WTC11 (cell line): ENCODE measurements around the gene FAM151A. TPM values are rescaled to one million over a fixed set of nuclear protein-coding genes. Genes with fewer than 3 reads are reported as not detected.

ENCODE experiments used
- ATAC-seq: fragments of 200-7000 bp; cut with Tn5 transposase; 2 replicates; pipeline ENCODE4 v1.10.0; 2021; ENCODE audit warnings: mild to moderate bottlenecking, moderate library complexity
- CTCF ChIA-PET: fragments of 300-600 bp; sonication (Branson Sonifier 250); formaldehyde crosslinking; loops from one replicate; lab custom pipeline; 2021; ENCODE audit warnings: antibody characterized with exemption; lab: Charles Lee
- POLR2A ChIA-PET: fragments of 350-600 bp; sonication (Branson Sonifier 250); formaldehyde crosslinking; loops from one replicate; lab custom pipeline; 2021; ENCODE audit warnings: antibody characterized with exemption; lab: Charles Lee
- DNase-seq: peaks from one replicate; pipeline ENCODE4 v3.0.0; 2021; ENCODE audit warnings: low spot score
- H3K27ac Mint-ChIP-seq: 2 replicates; pipeline ENCODE4 v1.8.0; 2021; ENCODE audit warnings: mixed read lengths
- H3K27me3 Mint-ChIP-seq: 2 replicates; pipeline ENCODE4 v1.8.0; 2021; ENCODE audit warnings: low read depth, mild to moderate bottlenecking, moderate library complexity, mixed read lengths
- H3K36me3 Mint-ChIP-seq: 2 replicates; pipeline ENCODE4 v1.8.0; 2021; ENCODE audit warnings: mixed read lengths
- H3K4me1 Mint-ChIP-seq: 2 replicates; pipeline ENCODE4 v1.8.0; 2022; ENCODE audit warnings: mixed read lengths
- H3K4me3 Mint-ChIP-seq: 2 replicates; pipeline ENCODE4 v1.8.0; 2021; ENCODE audit warnings: mild to moderate bottlenecking, moderate library complexity, mixed read lengths
- H3K9me3 Mint-ChIP-seq: 2 replicates; pipeline ENCODE4 v1.8.0; 2021; ENCODE audit warnings: mixed read lengths
- ATF2 ChIP-seq: sonication (generic); formaldehyde crosslinking; IDR thresholded peaks from 2 replicates; pipeline ENCODE4 v1.8.1; 2022; ENCODE audit warnings: low read depth, missing genetic modification reagents, borderline replicate concordance
- CDX4 ChIP-seq: fragments of 250-450 bp; sonication (Bioruptor Pico); IDR thresholded peaks from 2 replicates; pipeline ENCODE4 v1.9.0; 2021; ENCODE audit warnings: moderate library complexity, mild to moderate bottlenecking, inconsistent platforms, borderline replicate concordance
- CREM ChIP-seq: sonication (generic); formaldehyde crosslinking; IDR thresholded peaks from 2 replicates; pipeline ENCODE4 v1.8.1; 2022; ENCODE audit warnings: mild to moderate bottlenecking, missing genetic modification reagents, moderate library complexity
- FOXK1 ChIP-seq: sonication (generic); formaldehyde crosslinking; IDR thresholded peaks from 2 replicates; pipeline ENCODE4 v1.8.0; 2022; ENCODE audit warnings: mild to moderate bottlenecking, moderate library complexity, missing genetic modification reagents
- FOXP1 ChIP-seq: sonication (generic); formaldehyde crosslinking; IDR thresholded peaks from 2 replicates; pipeline ENCODE4 v1.8.0; 2022; ENCODE audit warnings: missing genetic modification reagents, mild to moderate bottlenecking, moderate library complexity, borderline replicate concordance
- GRHL2 ChIP-seq: fragments of 250-450 bp; sonication (Bioruptor Pico); IDR thresholded peaks from 2 replicates; pipeline ENCODE4 v1.8.0; 2022; ENCODE audit warnings: mild to moderate bottlenecking, moderate library complexity; ENCODE audit not compliant: insufficient replicate concordance, severe bottlenecking
- JUN ChIP-seq: sonication (generic); formaldehyde crosslinking; IDR thresholded peaks from 2 replicates; pipeline ENCODE4 v1.8.0; 2023; ENCODE audit warnings: mild to moderate bottlenecking, missing genetic modification reagents
- KAT7 ChIP-seq: sonication (generic); formaldehyde crosslinking; IDR thresholded peaks from 2 replicates; pipeline ENCODE4 v1.8.1; 2023; ENCODE audit warnings: missing genetic modification reagents, mild to moderate bottlenecking, borderline replicate concordance
- MAX ChIP-seq: sonication (generic); formaldehyde crosslinking; IDR thresholded peaks from 2 replicates; pipeline ENCODE4 v1.8.0; 2022; ENCODE audit warnings: mild to moderate bottlenecking, missing genetic modification reagents
- MYBL2 ChIP-seq: sonication (generic); formaldehyde crosslinking; IDR thresholded peaks from 2 replicates; pipeline ENCODE4 v1.8.1; 2023; ENCODE audit warnings: mild to moderate bottlenecking, moderate library complexity, missing genetic modification reagents
- NFYB ChIP-seq: sonication (generic); formaldehyde crosslinking; conservative IDR thresholded peaks from 2 replicates; pipeline ENCODE4 v1.8.0; 2022; ENCODE audit warnings: low read depth, missing genetic modification reagents
- PRRX2 ChIP-seq: fragments of 250-450 bp; sonication (Bioruptor Pico); IDR thresholded peaks from 2 replicates; pipeline ENCODE4 v1.8.0; 2021; ENCODE audit warnings: mild to moderate bottlenecking
- RELA ChIP-seq: sonication (generic); formaldehyde crosslinking; IDR thresholded peaks from 2 replicates; pipeline ENCODE4 v1.8.1; 2022; ENCODE audit warnings: missing genetic modification reagents, mild to moderate bottlenecking, borderline replicate concordance
- SP1 ChIP-seq: sonication (generic); formaldehyde crosslinking; conservative IDR thresholded peaks from 2 replicates; pipeline ENCODE4 v1.8.1; 2022; ENCODE audit warnings: missing genetic modification reagents
- ZBTB21 ChIP-seq: sonication (generic); formaldehyde crosslinking; IDR thresholded peaks from 2 replicates; pipeline ENCODE4 v1.8.1; 2023; ENCODE audit warnings: mild to moderate bottlenecking, missing genetic modification reagents, borderline replicate concordance
- ZNF121 ChIP-seq: sonication (generic); formaldehyde crosslinking; IDR thresholded peaks from 2 replicates; pipeline ENCODE4 v1.8.0; 2023; ENCODE audit warnings: missing genetic modification reagents
- ZNF396 ChIP-seq: fragments of 250-450 bp; sonication (Bioruptor Pico); IDR thresholded peaks from 2 replicates; pipeline ENCODE4 v1.8.0; 2021; ENCODE audit warnings: mild to moderate bottlenecking, moderate library complexity, borderline replicate concordance
- total RNA-seq: library from RNA; stranded (reverse); gene quantifications from 3 replicates; pipeline ENCODE4 v1.2.3, GENCODE V29; 2021
- TF ChIP-seq, protein P1 (sequence below): sonication (generic); formaldehyde crosslinking; IDR thresholded peaks from 2 replicates; pipeline ENCODE4 v1.8.1; 2023; ENCODE audit warnings: mild to moderate bottlenecking, missing genetic modification reagents, moderate library complexity
- TF ChIP-seq, protein P2 (sequence below): sonication (generic); formaldehyde crosslinking; IDR thresholded peaks from 2 replicates; pipeline ENCODE4 v1.8.1; 2023; ENCODE audit warnings: mild to moderate bottlenecking, missing genetic modification reagents, moderate library complexity
- TF ChIP-seq, protein P3 (sequence below): fragments of 250-450 bp; sonication (Bioruptor Pico); IDR thresholded peaks from 2 replicates; pipeline ENCODE4 v1.8.0; 2021; ENCODE audit warnings: mild to moderate bottlenecking
- TF ChIP-seq, protein P4 (sequence below): fragments of 250-450 bp; sonication (Bioruptor Pico); conservative IDR thresholded peaks from 2 replicates; pipeline ENCODE4 v1.9.0; 2021; ENCODE audit warnings: mild to moderate bottlenecking
- TF ChIP-seq, protein P5 (sequence below): fragments of 250-450 bp; sonication (Bioruptor Pico); IDR thresholded peaks from 2 replicates; pipeline ENCODE4 v2.1.2; 2022; ENCODE audit warnings: mild to moderate bottlenecking, moderate library complexity
- TF ChIP-seq, protein P6 (sequence below): sonication (generic); formaldehyde crosslinking; IDR thresholded peaks from 2 replicates; pipeline ENCODE4 v1.8.1; 2022; ENCODE audit warnings: missing genetic modification reagents, borderline replicate concordance

FAM151A gene
- total RNA-seq, 1 experiment from 2014 or later = 0.11 TPM

- H3K4me1 Mint-ChIP-seq = peaks cover 3% of the 10 kb centered on the region
- no peak for DNase-seq
- CTCF ChIA-PET = interaction anchor here (0.9 kb wide), 1 partner anchor 151 kb away, joined by 3 read pairs; no protein-coding TSS in a partner anchor
- H3K4me3 Mint-ChIP-seq = no peak overlapping the region
- H3K9me3 Mint-ChIP-seq = no peaks in the 10 kb centered on the region
- POLR2A ChIA-PET = no interaction called here
- H3K27ac Mint-ChIP-seq = no peak overlapping the region
- peaks cover 3% of the 10 kb centered on the region for H3K27me3 Mint-ChIP-seq
- TF ChIP-seq PRRX2 (no peak), CREM (CRISPR knock-in tag) (no peak), FOXP1 (no peak), ZNF396 (CRISPR knock-in tag) (no peak), ZNF121 (no peak)
- TF ChIP-seq, all 79 proteins: peak for 0
- ATAC-seq = no peak
- H3K36me3 Mint-ChIP-seq = no peaks in the 10 kb centered on the region
These were observed 26.6 kb upstream of the FAM151A start for GRCh38 chr1:54649921-54650320.

GRCh38 chr1:54649130-54649898 is 26.0 kb upstream of the FAM151A start:
- no peaks in the 10 kb centered on the region for H3K9me3 Mint-ChIP-seq
- no peak for DNase-seq
- POLR2A ChIA-PET = no interaction called here
- H3K4me3 Mint-ChIP-seq = no peak overlapping the region
- no peak for ATAC-seq
- peaks cover 3% of the 10 kb centered on the region for H3K27me3 Mint-ChIP-seq
- H3K4me1 Mint-ChIP-seq = peaks cover 3% of the 10 kb centered on the region
- H3K27ac Mint-ChIP-seq = no peak overlapping the region
- CTCF ChIA-PET = interaction anchor here (0.9 kb wide), 1 partner anchor 150 kb away, joined by 3 read pairs; no protein-coding TSS in a partner anchor
- H3K36me3 Mint-ChIP-seq = no peaks in the 10 kb centered on the region
- no peak for TF ChIP-seq ATF2 (CRISPR knock-in tag)
- no peak for TF ChIP-seq MYBL2 (CRISPR knock-in tag)
- TF ChIP-seq JUN (CRISPR knock-in tag) = no peak
- TF ChIP-seq FOXK1 = no peak
- TF ChIP-seq, protein P1, sequence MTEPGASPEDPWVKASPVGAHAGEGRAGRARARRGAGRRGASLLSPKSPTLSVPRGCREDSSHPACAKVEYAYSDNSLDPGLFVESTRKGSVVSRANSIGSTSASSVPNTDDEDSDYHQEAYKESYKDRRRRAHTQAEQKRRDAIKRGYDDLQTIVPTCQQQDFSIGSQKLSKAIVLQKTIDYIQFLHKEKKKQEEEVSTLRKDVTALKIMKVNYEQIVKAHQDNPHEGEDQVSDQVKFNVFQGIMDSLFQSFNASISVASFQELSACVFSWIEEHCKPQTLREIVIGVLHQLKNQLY (CRISPR knock-in tag) = no peak
- TF ChIP-seq RELA (CRISPR knock-in tag) = no peak
- no peak for TF ChIP-seq KAT7 (CRISPR knock-in tag)
- TF ChIP-seq, protein P2, sequence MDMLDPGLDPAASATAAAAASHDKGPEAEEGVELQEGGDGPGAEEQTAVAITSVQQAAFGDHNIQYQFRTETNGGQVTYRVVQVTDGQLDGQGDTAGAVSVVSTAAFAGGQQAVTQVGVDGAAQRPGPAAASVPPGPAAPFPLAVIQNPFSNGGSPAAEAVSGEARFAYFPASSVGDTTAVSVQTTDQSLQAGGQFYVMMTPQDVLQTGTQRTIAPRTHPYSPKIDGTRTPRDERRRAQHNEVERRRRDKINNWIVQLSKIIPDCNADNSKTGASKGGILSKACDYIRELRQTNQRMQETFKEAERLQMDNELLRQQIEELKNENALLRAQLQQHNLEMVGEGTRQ (CRISPR knock-in tag) = no peak
- no peak for TF ChIP-seq NFYB
- no peak for TF ChIP-seq GRHL2 (CRISPR knock-in tag)
- no peak for TF ChIP-seq CDX4
- TF ChIP-seq, protein P3, sequence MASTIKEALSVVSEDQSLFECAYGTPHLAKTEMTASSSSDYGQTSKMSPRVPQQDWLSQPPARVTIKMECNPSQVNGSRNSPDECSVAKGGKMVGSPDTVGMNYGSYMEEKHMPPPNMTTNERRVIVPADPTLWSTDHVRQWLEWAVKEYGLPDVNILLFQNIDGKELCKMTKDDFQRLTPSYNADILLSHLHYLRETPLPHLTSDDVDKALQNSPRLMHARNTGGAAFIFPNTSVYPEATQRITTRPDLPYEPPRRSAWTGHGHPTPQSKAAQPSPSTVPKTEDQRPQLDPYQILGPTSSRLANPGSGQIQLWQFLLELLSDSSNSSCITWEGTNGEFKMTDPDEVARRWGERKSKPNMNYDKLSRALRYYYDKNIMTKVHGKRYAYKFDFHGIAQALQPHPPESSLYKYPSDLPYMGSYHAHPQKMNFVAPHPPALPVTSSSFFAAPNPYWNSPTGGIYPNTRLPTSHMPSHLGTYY (CRISPR knock-in tag) = no peak
- no peak for TF ChIP-seq MAX (CRISPR knock-in tag)
- TF ChIP-seq, protein P4, sequence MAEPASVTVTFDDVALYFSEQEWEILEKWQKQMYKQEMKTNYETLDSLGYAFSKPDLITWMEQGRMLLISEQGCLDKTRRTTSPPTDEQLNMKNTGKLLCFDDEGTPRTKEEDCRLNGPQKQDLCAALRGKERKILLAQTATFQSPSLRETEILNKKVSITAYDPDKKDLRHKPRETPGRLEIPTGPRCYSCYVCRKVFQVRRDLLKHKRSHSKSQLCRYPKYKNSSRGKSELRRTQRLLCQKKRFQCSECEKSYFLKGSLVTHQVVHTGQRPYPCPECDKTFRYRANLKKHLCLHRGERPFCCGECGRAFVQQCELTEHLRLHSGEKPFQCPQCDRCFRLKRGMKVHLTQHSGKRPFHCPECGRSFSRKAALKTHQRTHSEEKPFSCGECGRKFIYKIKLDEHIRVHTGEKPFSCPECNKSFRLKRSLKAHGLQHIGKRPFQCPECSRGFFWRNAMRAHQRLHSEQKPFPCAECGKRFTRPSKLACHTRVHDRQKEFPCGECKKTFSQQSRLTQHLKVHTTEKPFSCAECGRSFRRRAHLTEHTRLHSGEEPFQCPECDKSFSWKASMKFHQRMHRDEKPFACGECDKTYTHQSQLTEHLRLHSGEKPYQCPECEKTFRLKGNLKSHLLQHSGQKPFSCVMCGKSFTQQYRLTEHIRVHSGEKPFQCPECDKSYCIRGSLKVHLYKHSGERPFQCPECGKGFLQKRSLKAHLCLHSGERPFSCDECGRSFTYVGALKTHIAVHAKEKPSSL (CRISPR knock-in tag) = no peak
- no peak for TF ChIP-seq ZBTB21 (CRISPR knock-in tag)
- no peak for TF ChIP-seq SP1
- TF ChIP-seq, protein P5, sequence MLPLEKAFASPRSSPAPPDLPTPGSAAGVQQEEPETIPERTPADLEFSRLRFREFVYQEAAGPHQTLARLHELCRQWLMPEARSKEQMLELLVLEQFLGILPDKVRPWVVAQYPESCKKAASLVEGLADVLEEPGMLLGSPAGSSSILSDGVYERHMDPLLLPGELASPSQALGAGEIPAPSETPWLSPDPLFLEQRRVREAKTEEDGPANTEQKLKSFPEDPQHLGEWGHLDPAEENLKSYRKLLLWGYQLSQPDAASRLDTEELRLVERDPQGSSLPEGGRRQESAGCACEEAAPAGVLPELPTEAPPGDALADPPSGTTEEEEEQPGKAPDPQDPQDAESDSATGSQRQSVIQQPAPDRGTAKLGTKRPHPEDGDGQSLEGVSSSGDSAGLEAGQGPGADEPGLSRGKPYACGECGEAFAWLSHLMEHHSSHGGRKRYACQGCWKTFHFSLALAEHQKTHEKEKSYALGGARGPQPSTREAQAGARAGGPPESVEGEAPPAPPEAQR (CRISPR knock-in tag) = no peak
- TF ChIP-seq, protein P6, sequence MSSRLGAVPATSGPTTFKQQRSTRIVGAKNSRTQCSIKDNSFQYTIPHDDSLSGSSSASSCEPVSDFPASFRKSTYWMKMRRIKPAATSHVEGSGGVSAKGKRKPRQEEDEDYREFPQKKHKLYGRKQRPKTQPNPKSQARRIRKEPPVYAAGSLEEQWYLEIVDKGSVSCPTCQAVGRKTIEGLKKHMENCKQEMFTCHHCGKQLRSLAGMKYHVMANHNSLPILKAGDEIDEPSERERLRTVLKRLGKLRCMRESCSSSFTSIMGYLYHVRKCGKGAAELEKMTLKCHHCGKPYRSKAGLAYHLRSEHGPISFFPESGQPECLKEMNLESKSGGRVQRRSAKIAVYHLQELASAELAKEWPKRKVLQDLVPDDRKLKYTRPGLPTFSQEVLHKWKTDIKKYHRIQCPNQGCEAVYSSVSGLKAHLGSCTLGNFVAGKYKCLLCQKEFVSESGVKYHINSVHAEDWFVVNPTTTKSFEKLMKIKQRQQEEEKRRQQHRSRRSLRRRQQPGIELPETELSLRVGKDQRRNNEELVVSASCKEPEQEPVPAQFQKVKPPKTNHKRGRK (CRISPR knock-in tag) = no peak
